Measurements from ENCODE around the gene ADARB2. TPM values are rescaled to one million over a fixed set of nuclear protein-coding genes. Genes with fewer than 3 reads are reported as not detected.
A peak's percentile ranks its signal among the peaks of the same experiment; 100 is the strongest.

ADARB2 gene
- total and polyA plus RNA-seq, 4 experiments from 2014 or later = 13.5 to 14.1 TPM; not detected in 2

DNA sequence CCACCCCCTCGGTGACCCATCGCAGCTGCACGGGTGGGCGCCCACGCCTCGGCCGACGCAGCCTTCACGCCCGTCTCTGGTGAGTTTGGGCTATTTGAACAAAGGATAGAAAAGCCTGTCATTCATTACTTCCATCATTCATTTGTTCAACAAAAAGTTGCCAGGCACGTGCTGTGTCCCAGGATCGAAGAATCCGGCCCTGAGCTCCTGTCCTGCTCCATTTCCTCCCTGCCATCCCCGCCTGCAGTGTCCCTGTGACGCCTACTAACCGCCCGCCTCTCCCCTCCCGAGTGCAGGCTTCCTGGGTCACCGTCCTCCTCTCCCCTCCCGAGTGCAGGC lies 341.1 kb downstream of the ADARB2 start:
- H3K36me3 Mint-ChIP-seq = no peaks in the 10 kb centered on the region
- ChIA-PET POLR2A (ENCODE audit: partially characterized antibody) (no interaction called here), CTCF (ENCODE audit: partially characterized antibody) (interaction anchor here (1.3 kb wide), 1 partner anchor 286 kb away, joined by 5 read pairs; no protein-coding TSS in a partner anchor)
- no peak for DNase-seq
- peaks cover 0 to 4% of the 10 kb centered on the region in 2 donors for H3K27me3 Mint-ChIP-seq
- H3K9me3 ChIP-seq (ENCODE audit: control insufficient read depth in 1 of 2, low read length in 2 of 2) = no peaks in the 10 kb centered on the region
- no peak overlapping the region for H3K4me3 ChIP-seq (ENCODE audit: low read length in 2 of 2)
- no peaks in the 10 kb centered on the region for H3K4me1 ChIP-seq (ENCODE audit: insufficient read depth, low read length)
- H3K4me1 Mint-ChIP-seq = no peaks in the 10 kb centered on the region
- no peaks in the 10 kb centered on the region for H3K27me3 ChIP-seq (ENCODE audit: insufficient read depth, low read length)
- no peak overlapping the region for H3K27ac Mint-ChIP-seq
- intact Hi-C loops (cut with micrococcal nuclease) = no loop called here
- H3K4me3 Mint-ChIP-seq = no peak overlapping the region
- H3K36me3 ChIP-seq (ENCODE audit: insufficient read depth, low read length) = no peaks in the 10 kb centered on the region
- H3K27ac ChIP-seq (ENCODE audit: low read depth, low read length) = no peak overlapping the region
- H3K9me3 Mint-ChIP-seq = no peaks in the 10 kb centered on the region

DNA sequence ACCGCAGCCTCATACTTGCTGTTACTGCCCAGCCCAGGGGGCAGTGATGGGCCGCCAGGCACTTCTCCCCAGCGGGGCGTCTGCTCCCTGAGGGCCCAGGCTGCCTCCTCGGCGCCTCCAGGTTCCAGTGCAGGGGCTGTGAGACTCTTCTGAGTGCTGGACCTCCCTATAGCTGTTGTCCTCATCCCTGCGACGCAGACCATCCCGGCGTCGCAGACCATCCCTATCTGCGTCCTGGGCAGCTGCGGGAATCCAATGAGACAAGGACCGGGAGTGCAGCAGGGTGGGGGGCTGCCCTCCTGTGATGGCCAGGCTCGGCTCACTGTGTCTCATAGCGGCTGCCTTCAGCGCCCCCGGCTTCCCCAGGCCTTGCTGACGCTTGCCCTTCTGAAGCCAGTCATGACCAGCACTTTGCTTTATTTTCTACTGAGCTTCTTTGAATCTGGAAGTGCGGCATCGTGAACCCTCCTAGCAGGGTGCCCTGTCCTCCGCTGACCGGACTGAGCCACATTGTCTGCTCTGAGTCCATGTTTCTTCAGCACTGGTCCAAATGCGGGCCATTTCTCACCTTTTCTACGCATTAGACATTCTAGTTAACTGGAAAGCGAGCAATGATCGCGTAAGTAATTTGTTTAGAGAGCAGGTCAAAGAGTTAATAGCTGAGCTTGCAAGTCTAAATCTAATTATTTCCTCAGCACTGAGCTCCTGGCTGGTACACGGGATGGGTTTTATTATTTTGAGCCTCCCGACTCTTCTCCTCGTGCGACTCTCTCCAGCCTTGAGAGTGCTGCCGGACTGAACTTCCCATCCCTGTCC lies 341.6 kb downstream of the ADARB2 start:
- Histone ChIP-seq H3K4me3 (ENCODE audit: low read length in 2 of 2) (no peak overlapping the region), H3K27me3 (ENCODE audit: insufficient read depth, low read length) (no peaks in the 10 kb centered on the region), H3K4me1 (ENCODE audit: insufficient read depth, low read length) (no peaks in the 10 kb centered on the region), H3K9me3 (ENCODE audit: control insufficient read depth in 1 of 2, low read length in 2 of 2) (no peaks in the 10 kb centered on the region), H3K36me3 (ENCODE audit: insufficient read depth, low read length) (no peaks in the 10 kb centered on the region), H3K27ac (ENCODE audit: low read depth, low read length) (no peak overlapping the region)
- POLR2A ChIA-PET (ENCODE audit: partially characterized antibody) = no interaction called here
- H3K27me3 Mint-ChIP-seq = peaks cover 0 to 4% of the 10 kb centered on the region in 2 donors
- CTCF ChIA-PET (ENCODE audit: partially characterized antibody) = interaction anchor here (1.3 kb wide), 1 partner anchor 286 kb away, joined by 5 read pairs; no protein-coding TSS in a partner anchor
- intact Hi-C loops (cut with micrococcal nuclease) = no loop called here
- no peaks in the 10 kb centered on the region for H3K36me3 Mint-ChIP-seq
- DNase-seq = no peak
- no peak overlapping the region for H3K27ac Mint-ChIP-seq
- H3K4me1 Mint-ChIP-seq = no peaks in the 10 kb centered on the region
- no peaks in the 10 kb centered on the region for H3K9me3 Mint-ChIP-seq
- no peak overlapping the region for H3K4me3 Mint-ChIP-seq

DNA sequence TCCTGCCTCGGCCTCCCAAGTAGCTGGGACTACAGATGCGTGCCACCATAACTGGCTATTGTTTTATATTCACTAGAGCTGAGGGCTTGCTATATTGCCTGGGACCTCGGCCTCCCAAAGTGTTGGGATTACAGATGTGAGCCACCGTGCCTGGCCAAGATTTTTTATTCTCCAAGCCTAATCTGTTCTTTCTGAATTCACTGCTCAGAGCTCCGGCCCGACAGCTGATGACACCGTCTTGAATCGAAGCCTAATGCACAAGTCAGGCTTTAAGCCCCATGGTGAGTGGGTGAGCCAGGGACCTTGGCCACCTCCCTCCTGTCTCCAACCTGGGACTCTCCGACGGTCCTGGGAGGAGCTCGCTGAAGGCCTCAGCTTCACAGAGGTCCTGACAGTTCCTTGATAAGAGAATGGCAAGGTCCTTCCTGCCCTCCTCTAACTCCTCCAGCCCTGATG lies 342.3 kb downstream of the ADARB2 start:
- ChIA-PET CTCF (ENCODE audit: partially characterized antibody) (interaction anchor here (1.3 kb wide), 1 partner anchor 285 kb away, joined by 5 read pairs; no protein-coding TSS in a partner anchor), POLR2A (ENCODE audit: partially characterized antibody) (no interaction called here)
- Mint-ChIP-seq H3K27ac (no peak overlapping the region), H3K27me3 (peaks cover 0 to 4% of the 10 kb centered on the region in 2 donors), H3K4me1 (no peaks in the 10 kb centered on the region), H3K9me3 (no peaks in the 10 kb centered on the region), H3K36me3 (no peaks in the 10 kb centered on the region), H3K4me3 (no peak overlapping the region)
- Histone ChIP-seq H3K9me3 (ENCODE audit: control insufficient read depth in 1 of 2, low read length in 2 of 2) (no peaks in the 10 kb centered on the region), H3K36me3 (ENCODE audit: insufficient read depth, low read length) (no peaks in the 10 kb centered on the region), H3K4me3 (ENCODE audit: low read length in 2 of 2) (no peak overlapping the region), H3K27me3 (ENCODE audit: insufficient read depth, low read length) (no peaks in the 10 kb centered on the region), H3K27ac (ENCODE audit: low read depth, low read length) (no peak overlapping the region), H3K4me1 (ENCODE audit: insufficient read depth, low read length) (no peaks in the 10 kb centered on the region)
- no peak for DNase-seq
- intact Hi-C loops (cut with micrococcal nuclease) = no loop called here

DNA sequence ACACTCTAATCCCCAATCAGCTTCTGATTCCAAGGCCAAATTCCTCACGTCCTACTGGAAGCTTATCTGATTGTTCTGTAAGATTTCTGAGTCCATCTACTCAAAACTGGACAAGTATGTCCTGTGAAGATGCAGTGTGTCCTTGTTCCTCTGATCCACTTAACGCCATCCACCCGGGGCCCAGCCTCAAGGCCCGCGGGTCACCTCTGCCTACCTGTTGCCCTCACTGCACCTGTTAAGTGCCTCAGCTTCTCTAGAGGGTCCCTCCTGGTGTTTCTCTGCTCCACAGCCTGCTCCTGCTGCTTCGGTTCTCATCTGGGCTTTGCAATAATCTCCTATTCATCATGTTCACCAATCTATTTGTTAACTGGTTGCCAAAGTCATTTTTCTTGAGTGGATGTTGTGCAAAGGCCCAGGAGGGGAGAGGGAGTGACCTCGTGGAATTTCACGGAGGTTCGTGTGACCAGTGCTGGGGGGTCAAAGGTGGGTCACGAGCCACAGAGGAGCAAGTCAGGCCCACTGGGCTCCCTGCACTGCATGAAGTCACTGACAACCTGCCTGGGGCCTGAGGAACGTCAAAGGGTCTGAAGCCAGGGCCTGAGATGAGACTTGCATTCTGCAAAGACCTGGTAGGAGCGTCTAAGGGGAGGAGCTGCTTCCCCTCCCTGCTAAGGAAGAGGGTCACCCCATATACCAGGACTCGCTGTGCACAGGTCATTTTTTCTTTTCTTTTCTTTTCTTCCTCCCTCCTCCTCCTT lies 343.0 kb downstream of the ADARB2 start:
- no peak overlapping the region for H3K4me3 Mint-ChIP-seq
- no peaks in the 10 kb centered on the region for H3K4me1 ChIP-seq (ENCODE audit: insufficient read depth, low read length)
- H3K27me3 Mint-ChIP-seq = no peaks in the 10 kb centered on the region
- H3K27ac Mint-ChIP-seq = no peak overlapping the region
- no peak for DNase-seq
- H3K27ac ChIP-seq (ENCODE audit: low read depth, low read length) = no peak overlapping the region
- H3K4me1 Mint-ChIP-seq = no peaks in the 10 kb centered on the region
- no peak overlapping the region for H3K4me3 ChIP-seq (ENCODE audit: low read length in 2 of 2)
- intact Hi-C loops (cut with micrococcal nuclease) = no loop called here
- ChIA-PET CTCF (ENCODE audit: partially characterized antibody) (no interaction called here), POLR2A (ENCODE audit: partially characterized antibody) (no interaction called here)
- H3K9me3 Mint-ChIP-seq = no peaks in the 10 kb centered on the region
- H3K27me3 ChIP-seq (ENCODE audit: insufficient read depth, low read length) = no peaks in the 10 kb centered on the region
- H3K9me3 ChIP-seq (ENCODE audit: control insufficient read depth in 1 of 2, low read length in 2 of 2) = no peaks in the 10 kb centered on the region
- no peaks in the 10 kb centered on the region for H3K36me3 Mint-ChIP-seq
- H3K36me3 ChIP-seq (ENCODE audit: insufficient read depth, low read length) = no peaks in the 10 kb centered on the region

DNA sequence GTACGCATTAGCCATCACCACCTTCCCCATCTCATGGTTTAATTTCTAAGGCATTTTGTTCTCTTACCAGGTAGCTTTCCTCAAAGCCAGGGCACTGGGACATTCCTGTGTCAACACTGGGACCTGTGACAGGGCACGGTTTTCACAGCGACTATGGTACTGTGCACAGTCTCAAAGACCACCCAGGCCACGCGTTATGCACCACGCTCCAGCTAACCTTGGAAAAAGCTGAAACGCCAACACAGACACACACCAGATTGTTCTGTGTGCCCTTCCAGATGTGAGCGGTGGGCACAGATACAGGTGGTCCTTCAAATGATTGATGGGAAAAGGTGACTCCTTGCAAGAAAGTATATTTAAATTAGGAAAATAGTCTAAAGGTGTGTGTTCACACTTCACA lies 343.8 kb downstream of the ADARB2 start:
- no peaks in the 10 kb centered on the region for H3K9me3 ChIP-seq (ENCODE audit: control insufficient read depth in 1 of 2, low read length in 2 of 2)
- no peaks in the 10 kb centered on the region for H3K9me3 Mint-ChIP-seq
- H3K4me1 Mint-ChIP-seq = no peaks in the 10 kb centered on the region
- ChIA-PET CTCF (ENCODE audit: partially characterized antibody) (no interaction called here), POLR2A (ENCODE audit: partially characterized antibody) (no interaction called here)
- DNase-seq = no peak
- no peak overlapping the region for H3K4me3 Mint-ChIP-seq
- no peak overlapping the region for H3K4me3 ChIP-seq (ENCODE audit: low read length in 2 of 2)
- no peak overlapping the region for H3K27ac Mint-ChIP-seq
- no peaks in the 10 kb centered on the region for H3K36me3 Mint-ChIP-seq
- intact Hi-C loops (cut with micrococcal nuclease) = no loop called here
- no peak overlapping the region for H3K27ac ChIP-seq (ENCODE audit: low read depth, low read length)
- H3K27me3 Mint-ChIP-seq = no peaks in the 10 kb centered on the region
- no peaks in the 10 kb centered on the region for H3K27me3 ChIP-seq (ENCODE audit: insufficient read depth, low read length)
- H3K4me1 ChIP-seq (ENCODE audit: insufficient read depth, low read length) = no peaks in the 10 kb centered on the region
- no peaks in the 10 kb centered on the region for H3K36me3 ChIP-seq (ENCODE audit: insufficient read depth, low read length)

DNA sequence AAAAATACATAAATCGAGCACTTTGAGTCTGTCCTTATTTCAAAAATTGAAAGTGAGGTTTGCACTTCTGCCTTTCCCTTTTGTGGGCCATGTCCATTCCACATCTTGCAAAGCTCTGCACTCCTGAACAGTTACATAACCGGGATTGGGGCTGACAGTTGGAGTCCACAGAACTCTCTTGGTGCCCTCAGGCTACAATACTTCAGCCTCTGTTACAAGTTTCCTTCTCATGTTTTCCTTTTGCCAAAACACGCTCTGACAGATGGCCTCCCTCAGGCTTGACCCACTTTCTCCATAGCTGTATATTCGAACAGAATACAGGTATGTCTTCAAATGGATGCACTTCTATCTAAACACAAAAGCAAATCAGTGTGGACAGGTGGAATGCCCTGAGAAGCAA lies 345.2 kb downstream of the ADARB2 start:
- ChIA-PET POLR2A (ENCODE audit: partially characterized antibody) (no interaction called here), CTCF (ENCODE audit: partially characterized antibody) (no interaction called here)
- Histone ChIP-seq H3K36me3 (ENCODE audit: insufficient read depth, low read length) (no peaks in the 10 kb centered on the region), H3K27me3 (ENCODE audit: insufficient read depth, low read length) (no peaks in the 10 kb centered on the region), H3K4me1 (ENCODE audit: insufficient read depth, low read length) (no peaks in the 10 kb centered on the region), H3K27ac (ENCODE audit: low read depth, low read length) (no peak overlapping the region), H3K4me3 (ENCODE audit: low read length in 2 of 2) (no peak overlapping the region), H3K9me3 (ENCODE audit: control insufficient read depth in 1 of 2, low read length in 2 of 2) (no peaks in the 10 kb centered on the region)
- no peak overlapping the region for H3K4me3 Mint-ChIP-seq
- intact Hi-C loops (cut with micrococcal nuclease) = no loop called here
- no peaks in the 10 kb centered on the region for H3K36me3 Mint-ChIP-seq
- no peak for DNase-seq
- H3K9me3 Mint-ChIP-seq = no peaks in the 10 kb centered on the region
- H3K27me3 Mint-ChIP-seq = no peaks in the 10 kb centered on the region
- no peaks in the 10 kb centered on the region for H3K4me1 Mint-ChIP-seq
- H3K27ac Mint-ChIP-seq = peak overlapping the region in 1 of 7 donors; percentile 20

DNA sequence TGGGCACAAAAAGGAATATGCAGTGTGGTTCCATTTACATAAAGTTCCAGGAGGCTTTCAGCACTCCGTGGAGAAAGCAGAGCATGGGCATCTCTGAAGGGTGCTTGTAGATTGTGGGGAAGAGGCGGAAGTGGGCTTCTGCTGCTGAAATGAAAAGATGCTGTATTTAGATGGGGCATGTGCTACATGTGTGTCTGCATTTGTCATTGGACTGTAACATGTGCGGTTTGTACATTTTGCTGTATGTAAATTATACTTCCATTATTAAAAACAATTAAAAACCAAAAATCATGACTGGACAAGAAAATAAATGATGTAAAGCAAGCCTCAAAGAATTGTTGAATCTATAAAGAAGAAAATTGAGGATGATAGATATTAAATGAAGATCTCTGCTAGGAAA lies 347.1 kb downstream of the ADARB2 start:
- Mint-ChIP-seq H3K9me3 (no peaks in the 10 kb centered on the region), H3K27ac (no peak overlapping the region), H3K36me3 (no peaks in the 10 kb centered on the region)

More for the DNA sequence above, 347.1 kb downstream of the ADARB2 start:
- Histone ChIP-seq H3K27me3 (ENCODE audit: insufficient read depth, low read length) (no peaks in the 10 kb centered on the region), H3K4me3 (ENCODE audit: low read length in 2 of 2) (no peak overlapping the region), H3K9me3 (ENCODE audit: control insufficient read depth in 1 of 2, low read length in 2 of 2) (no peaks in the 10 kb centered on the region), H3K27ac (ENCODE audit: low read depth, low read length) (no peak overlapping the region), H3K4me1 (ENCODE audit: insufficient read depth, low read length) (no peaks in the 10 kb centered on the region), H3K36me3 (ENCODE audit: insufficient read depth, low read length) (no peaks in the 10 kb centered on the region)
- CTCF ChIA-PET (ENCODE audit: partially characterized antibody) = interaction anchor here (2.8 kb wide), 1 partner anchor 280 kb away, joined by 8 read pairs; no protein-coding TSS in a partner anchor
- Mint-ChIP-seq H3K4me1 (no peaks in the 10 kb centered on the region), H3K27me3 (no peaks in the 10 kb centered on the region), H3K4me3 (no peak overlapping the region)
- POLR2A ChIA-PET (ENCODE audit: partially characterized antibody) = no interaction called here
- DNase-seq = no peak
- intact Hi-C loops (cut with micrococcal nuclease) = no loop called here
